ENCODE measurements around the gene PRIM1. TPM values are rescaled to one million over a fixed set of nuclear protein-coding genes. Genes with fewer than 3 reads are reported as not detected.

Gene PRIM1
- total and polyA plus RNA-seq, 2 of the 4 experiments (the other 2 are of a cell fraction): 8.6 to 12.0 TPM

GRCh38 chr12:56785141-56785865, 33.2 kb upstream of the PRIM1 start:
- Histone ChIP-seq H3K9me1 (ENCODE audit: insufficient read depth, low read length) (no peaks in the 10 kb centered on the region), H3K9me3 (ENCODE audit: control insufficient read depth, insufficient read depth, low read length) (no peaks in the 10 kb centered on the region), H2AFZ (replicated peaks; ENCODE audit: low read length, poor library complexity) (no peak overlapping the region), H3K36me3 (ENCODE audit: control insufficient read depth, insufficient read depth, low read length) (no peaks in the 10 kb centered on the region), H2AK5ac (ENCODE audit: low read depth, low read length) (no peak overlapping the region), H3K4me2 (ENCODE audit: low read depth, low read length) (no peak overlapping the region), H3K27ac (ENCODE audit: insufficient read depth, low read length) (no peak overlapping the region), H3K4me1 (ENCODE audit: control insufficient read depth, insufficient read depth, low read length) (no peaks in the 10 kb centered on the region), H2BK120ac (ENCODE audit: low read depth, low read length) (no peak overlapping the region), H3K4me3 (ENCODE audit: insufficient read depth, low read depth, low read length) (no peak overlapping the region), H4K5ac (ENCODE audit: low read depth, low read length) (no peak overlapping the region), H3K56ac (ENCODE audit: extremely low read depth, insufficient read depth, low read length) (no peak overlapping the region), H3K27me3 (ENCODE audit: control insufficient read depth, insufficient read depth, low read length) (no peaks in the 10 kb centered on the region), H2BK15ac (ENCODE audit: low read depth, low read length) (no peak overlapping the region), H2BK20ac (ENCODE audit: low read depth, low read length) (no peak overlapping the region), H2BK5ac (ENCODE audit: low read depth, low read length, poor library complexity, severe bottlenecking) (no peak overlapping the region), H4K20me1 (ENCODE audit: insufficient read depth, low read length) (no peaks in the 10 kb centered on the region), H4K91ac (ENCODE audit: insufficient read depth, low read depth, low read length) (no peak overlapping the region), H3K9ac (ENCODE audit: low read depth, low read length) (no peak overlapping the region), H2AK9ac (replicated peaks; ENCODE audit: low read depth, low read length, poor library complexity) (no peak overlapping the region), H3K14ac (replicated peaks; ENCODE audit: low read depth, low read length) (no peak overlapping the region), H4K8ac (ENCODE audit: low read depth in 2 of 2, low read length in 2 of 2) (no peak overlapping the region), H3K4ac (ENCODE audit: low read depth, low read length) (no peak overlapping the region), H3K23ac (ENCODE audit: low read depth, low read length) (no peak overlapping the region), H3K18ac (ENCODE audit: low read depth, low read length) (no peak overlapping the region), H3K79me1 (ENCODE audit: low read depth in 1 of 2, low read length in 2 of 2) (no peaks in the 10 kb centered on the region)
- no peak for TF ChIP-seq MAFK (IDR thresholded peaks at IDR 0.05; ENCODE audit: low read depth, low read length)
- no peak for TF ChIP-seq SMC3 (IDR thresholded peaks at IDR 0.05; ENCODE audit: low read depth, low read length)
- no peak for TF ChIP-seq CHD1 (IDR thresholded peaks at IDR 0.05; ENCODE audit: low read depth, low read length)
- no peak for TF ChIP-seq BHLHE40 (IDR thresholded peaks at IDR 0.05; ENCODE audit: low read depth, low read length)
- TF ChIP-seq FOS (IDR thresholded peaks at IDR 0.05; ENCODE audit: low read depth, low read length): no peak
- no peak for TF ChIP-seq MXI1 (IDR thresholded peaks at IDR 0.05; ENCODE audit: borderline replicate concordance, low read depth, low read length)
- no peak for TF ChIP-seq NFE2L2 (IDR thresholded peaks at IDR 0.05; ENCODE audit: low read depth, low read length)
- no peak for TF ChIP-seq CEBPB (IDR thresholded peaks at IDR 0.05; ENCODE audit: low read depth, low read length)
- no peak for TF ChIP-seq POLR2A (IDR thresholded peaks at IDR 0.05; ENCODE audit: low read depth, low read length)
- TF ChIP-seq MAZ (IDR thresholded peaks at IDR 0.05; ENCODE audit: borderline replicate concordance, low read depth, low read length): no peak
- no peak for TF ChIP-seq CTCF (conservative IDR thresholded peaks at IDR 0.05; ENCODE audit: low read depth, low read length)
- TF ChIP-seq RAD21 (IDR thresholded peaks at IDR 0.05; ENCODE audit: low read length): no peak
- no peak for TF ChIP-seq RFX5 (IDR thresholded peaks at IDR 0.05; ENCODE audit: low read depth, low read length)
- TF ChIP-seq RCOR1 (IDR thresholded peaks at IDR 0.05; ENCODE audit: insufficient replicate concordance, low read length): no peak
- no TSS peak for BruUV-seq (replicated peaks)
- CTCF ChIA-PET: no interaction called here
- in situ Hi-C loops (cut with MboI; ENCODE audit: low sequenced_read_pairs): no loop called here
- no peak for ATAC-seq (ENCODE audit: low read depth)
- POLR2A ChIA-PET (ENCODE audit: unreplicated experiment): no interaction called here
- dilution Hi-C loops (cut with HindIII; ENCODE audit: low sequenced_read_pairs, unreplicated experiment): no loop called here
- DNase-seq: no peak
- no CpG with 5 or more reads among the region's 2 CpGs for WGBS, 2 experiments (ENCODE audit: extremely low coverage in 2 of 2, insufficient read length in 1 of 2)
- intact Hi-C loops (cut with micrococcal nuclease): no loop called here

Data from IMR-90 (cell line).